Subcutaneous adipose tissue (tissue), 4 donors: ENCODE measurements around the gene LY6G5B. TPM values are rescaled to one million over a fixed set of nuclear protein-coding genes. Genes with fewer than 3 reads are reported as not detected.

Experiments used
- total RNA-seq, 4 donors: library from RNA; depleted of rRNA; stranded (reverse); fragments of >200 nt; gene quantifications; one replicate each; pipeline ENCODE4 v1.1.0, GENCODE V29; 2016
- TF ChIP-seq, protein P1 (sequence below): fragments of 450-650 bp; IDR thresholded peaks from one replicate; pipeline ENCODE4 v1.5.1; 2016; ENCODE audit warnings: low read depth, mild to moderate bottlenecking, control low read depth, antibody characterized with exemption, moderate library complexity

The LY6G5B gene
- total RNA-seq, 4 donors from 2014 or later, result 4.4 to 19.2 (median 6.5) TPM

DNA sequence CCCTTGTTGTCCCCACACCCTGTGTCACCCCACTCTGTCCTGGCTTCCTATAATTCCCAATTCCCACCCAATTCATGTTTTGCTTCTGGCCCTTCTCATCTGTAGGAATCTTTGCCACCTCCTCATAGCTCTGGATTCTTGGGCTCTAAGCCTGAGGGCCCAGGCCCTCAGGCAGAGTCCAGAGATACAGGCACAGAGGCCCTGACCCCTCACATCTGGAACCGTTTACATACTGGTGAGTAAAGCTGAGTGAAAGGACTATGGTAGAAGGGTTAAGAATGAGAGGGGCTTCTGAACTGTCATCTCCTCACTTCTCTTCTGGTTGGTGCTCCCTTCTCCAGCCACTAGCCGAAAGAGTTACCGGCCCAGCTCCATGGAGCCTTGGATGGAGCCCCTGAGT lies 35.6 kb upstream of the LY6G5B start:
- TF ChIP-seq, protein P1, sequence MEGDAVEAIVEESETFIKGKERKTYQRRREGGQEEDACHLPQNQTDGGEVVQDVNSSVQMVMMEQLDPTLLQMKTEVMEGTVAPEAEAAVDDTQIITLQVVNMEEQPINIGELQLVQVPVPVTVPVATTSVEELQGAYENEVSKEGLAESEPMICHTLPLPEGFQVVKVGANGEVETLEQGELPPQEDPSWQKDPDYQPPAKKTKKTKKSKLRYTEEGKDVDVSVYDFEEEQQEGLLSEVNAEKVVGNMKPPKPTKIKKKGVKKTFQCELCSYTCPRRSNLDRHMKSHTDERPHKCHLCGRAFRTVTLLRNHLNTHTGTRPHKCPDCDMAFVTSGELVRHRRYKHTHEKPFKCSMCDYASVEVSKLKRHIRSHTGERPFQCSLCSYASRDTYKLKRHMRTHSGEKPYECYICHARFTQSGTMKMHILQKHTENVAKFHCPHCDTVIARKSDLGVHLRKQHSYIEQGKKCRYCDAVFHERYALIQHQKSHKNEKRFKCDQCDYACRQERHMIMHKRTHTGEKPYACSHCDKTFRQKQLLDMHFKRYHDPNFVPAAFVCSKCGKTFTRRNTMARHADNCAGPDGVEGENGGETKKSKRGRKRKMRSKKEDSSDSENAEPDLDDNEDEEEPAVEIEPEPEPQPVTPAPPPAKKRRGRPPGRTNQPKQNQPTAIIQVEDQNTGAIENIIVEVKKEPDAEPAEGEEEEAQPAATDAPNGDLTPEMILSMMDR, result no peak

DNA sequence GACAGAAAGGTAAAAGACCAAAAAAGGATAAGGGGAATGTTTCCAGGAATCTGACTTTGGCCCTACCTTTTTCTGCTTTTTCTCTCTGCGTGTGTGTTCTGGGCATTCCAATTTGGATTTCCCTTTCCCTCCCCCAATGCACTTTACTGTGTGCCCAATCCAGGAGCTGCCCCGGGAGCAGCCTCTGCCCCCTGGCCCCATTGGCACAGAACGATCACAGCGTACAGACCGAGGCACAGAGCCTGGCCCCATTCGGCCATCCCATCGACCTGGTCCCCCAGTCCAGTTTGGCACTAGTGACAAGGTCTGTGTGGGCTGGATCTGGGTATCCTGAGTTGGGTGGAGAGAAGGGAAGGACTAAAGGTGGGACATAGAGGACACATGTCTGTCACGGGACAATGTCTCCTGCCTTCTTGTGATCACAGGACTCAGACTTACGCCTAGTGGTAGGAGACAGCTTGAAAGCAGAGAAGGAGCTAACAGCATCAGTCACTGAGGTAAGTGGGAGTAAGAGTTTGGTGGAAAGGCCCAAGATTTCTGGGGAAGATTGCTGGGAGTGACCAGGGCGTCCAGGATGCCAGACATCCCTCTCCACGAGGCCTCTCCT lies 34.7 kb upstream of the LY6G5B start:
- TF ChIP-seq, protein P1, result no peak

DNA sequence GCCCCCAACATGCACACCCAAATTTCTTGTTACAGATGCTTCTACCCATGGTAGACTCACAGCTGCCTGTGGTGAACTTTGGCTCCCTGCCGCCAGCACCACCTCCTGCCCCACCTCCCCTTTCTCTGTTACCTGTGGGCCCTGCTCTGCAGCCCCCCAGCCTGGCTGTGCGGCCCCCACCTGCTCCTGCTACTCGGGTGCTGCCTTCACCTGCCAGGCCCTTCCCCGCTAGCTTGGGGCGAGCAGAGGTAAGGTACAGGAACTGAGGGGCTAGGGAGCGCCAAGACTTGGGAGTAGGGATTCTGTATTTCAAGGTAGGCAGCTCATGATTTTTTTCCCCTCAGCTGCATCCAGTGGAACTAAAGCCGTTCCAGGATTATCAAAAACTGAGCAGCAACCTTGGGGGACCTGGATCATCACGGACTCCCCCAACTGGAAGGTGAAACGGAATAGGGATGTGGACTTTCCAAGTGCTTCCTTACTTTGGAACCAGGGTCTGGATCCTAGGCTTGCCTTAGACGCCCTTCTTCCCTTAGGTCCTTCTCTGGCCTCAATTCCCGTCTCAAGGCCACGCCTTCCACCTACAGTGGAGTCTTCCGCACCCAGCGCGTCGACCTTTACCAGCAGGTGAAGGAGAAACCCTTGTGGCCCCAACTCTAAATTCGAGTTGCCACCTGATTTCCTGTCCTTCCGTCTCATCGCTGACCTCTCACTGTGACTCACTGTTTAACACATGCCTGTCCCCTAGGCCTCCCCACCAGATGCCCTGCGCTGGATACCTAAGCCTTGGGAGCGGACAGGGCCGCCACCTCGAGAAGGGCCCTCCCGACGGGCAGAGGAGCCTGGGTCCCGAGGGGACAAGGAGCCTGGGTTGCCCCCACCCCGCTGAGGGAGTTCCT lies 32.8 kb upstream of the LY6G5B start:
- TF ChIP-seq, protein P1, result no peak

DNA sequence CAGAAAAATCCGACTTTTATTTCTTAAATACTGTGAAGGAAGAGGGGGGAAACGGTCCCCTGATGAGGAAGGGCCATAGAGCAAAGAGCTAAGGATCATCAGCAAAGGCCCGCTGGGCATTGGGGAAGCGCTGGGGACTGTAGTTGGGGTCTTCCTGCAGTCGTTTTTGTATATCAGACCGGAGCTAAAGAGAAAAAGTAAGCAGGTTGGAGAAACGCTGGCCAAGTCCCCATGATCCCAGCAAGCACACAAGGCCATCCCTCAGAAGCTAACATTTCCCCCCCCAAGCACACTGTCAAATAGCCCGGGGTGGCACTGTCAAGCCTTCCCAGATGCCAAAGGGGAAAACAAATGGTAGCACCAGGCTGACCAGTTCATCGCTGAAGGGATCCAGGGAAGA lies 30.7 kb upstream of the LY6G5B start:
- TF ChIP-seq, protein P1, result no peak

DNA sequence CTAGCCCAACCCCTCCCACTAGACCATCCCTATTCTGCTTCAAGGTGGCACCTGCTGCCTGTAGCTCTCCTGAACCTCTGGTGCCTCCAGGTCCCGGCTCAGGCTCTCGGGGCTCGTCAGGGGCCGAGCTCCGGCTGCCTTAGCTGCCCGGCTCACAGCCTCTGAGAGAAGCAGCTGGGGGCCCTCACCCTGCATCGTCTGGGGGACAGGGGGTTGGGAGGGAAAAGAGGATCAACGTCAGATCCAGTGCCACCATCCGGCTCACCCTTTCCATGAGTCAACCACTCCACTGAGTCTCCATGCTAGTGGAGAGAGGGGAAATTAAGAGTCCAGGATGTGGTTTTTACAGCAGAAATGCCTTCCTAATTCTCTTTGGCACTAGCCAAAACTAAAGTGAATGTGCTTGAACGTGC lies 30.3 kb upstream of the LY6G5B start:
- TF ChIP-seq, protein P1, result no peak

DNA sequence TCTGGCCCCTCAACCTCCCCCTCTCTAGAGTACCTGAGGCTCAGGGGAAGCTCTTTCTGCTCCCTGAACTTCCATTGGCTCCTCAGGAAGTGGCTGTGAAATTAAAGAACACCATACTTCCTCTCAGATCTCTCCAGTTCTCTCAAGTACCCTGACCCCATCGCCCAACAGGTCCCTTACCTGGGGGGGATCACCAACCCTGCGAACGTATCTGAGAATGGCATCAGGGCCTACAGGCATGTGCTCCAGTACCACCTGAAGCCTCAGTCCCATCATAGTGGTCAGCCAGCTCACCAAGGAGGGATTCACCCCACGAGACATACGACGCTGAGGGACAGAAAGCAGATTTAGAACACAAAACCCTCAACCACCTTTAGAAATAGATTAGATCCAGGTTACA lies 29.2 kb upstream of the LY6G5B start:
- TF ChIP-seq, protein P1, result no peak

DNA sequence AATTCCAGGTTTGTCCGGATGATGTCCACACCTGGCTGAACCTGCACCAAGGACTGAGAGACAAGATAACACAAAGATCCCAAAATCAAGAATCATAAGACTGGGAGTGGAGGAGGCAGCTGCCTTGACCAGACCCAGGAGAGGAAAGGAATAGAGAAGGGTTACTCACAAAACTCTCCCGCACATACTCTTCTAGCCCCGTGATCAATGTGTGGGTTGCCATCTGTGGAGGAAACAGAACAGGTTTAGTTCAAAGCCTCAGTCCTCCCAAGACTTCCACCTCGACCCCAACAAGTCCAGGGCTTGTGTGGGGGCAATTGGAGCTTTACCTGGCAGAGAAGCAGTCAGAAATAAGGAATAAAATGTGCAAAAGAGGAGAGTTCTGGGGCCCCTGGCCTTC lies 28.4 kb upstream of the LY6G5B start:
- TF ChIP-seq, protein P1, result no peak
